Sigmoid colon (tissue), 7 donors: ENCODE data around the gene C6orf58. TPM values are rescaled to one million over a fixed set of nuclear protein-coding genes. Genes with fewer than 3 reads are reported as not detected.

Experiments
- DNase-seq: peaks from one replicate; pipeline ENCODE4 v3.0.0-alpha.2; 2019
- H3K27ac ChIP-seq, 4 donors: fragments of 200-600 bp; sonication (generic); one replicate each; pipeline ENCODE4 v1.5.1; 2016 to 2019; ENCODE audit warnings: mild to moderate bottlenecking in 1 of 4
- H3K27me3 ChIP-seq, 3 donors: fragments of 200-600 bp; sonication (generic); one replicate each; pipeline ENCODE4 v1.5.1; 2019; ENCODE audit warnings: mild to moderate bottlenecking in 1 of 3
- H3K36me3 ChIP-seq, 4 donors: fragments of 200-600 bp; sonication (generic); one replicate each; pipeline ENCODE4 v1.5.1; 2016 to 2019
- H3K4me1 ChIP-seq, 4 donors: fragments of 200-600 bp; sonication (generic); one replicate each; pipeline ENCODE4 v1.5.1; 2017 to 2019
- H3K4me3 ChIP-seq, 4 donors: fragments of 200-600 bp; sonication (generic); one replicate each; pipeline ENCODE4 v1.5.1; 2017 to 2019; ENCODE audit warnings: mild to moderate bottlenecking in 2 of 4, moderate library complexity in 1 of 4
- H3K9me3 ChIP-seq, 4 donors: fragments of 200-600 bp in 3 of 4; sonication (generic) in 3 of 4; one replicate each; pipeline versions ENCODE4 v1.5.1 to v1.6.1; 2013 to 2019
- EP300 ChIP-seq, 4 donors: sonication (generic); formaldehyde crosslinking; IDR thresholded peaks; one replicate each; pipeline ENCODE4 v1.6.1; 2017; ENCODE audit warnings: antibody characterized with exemption in 4 of 4
- POLR2A ChIP-seq, 2 donors: fragments of 450-650 bp; IDR thresholded peaks; one replicate each; pipeline ENCODE4 v1.6.1; 2016; ENCODE audit warnings: antibody characterized with exemption in 2 of 2, mild to moderate bottlenecking in 2 of 2, moderate library complexity in 2 of 2
- POLR2AphosphoS5 ChIP-seq, 4 donors: sonication (generic); formaldehyde crosslinking; IDR thresholded peaks; one replicate each; pipeline ENCODE4 v1.6.1; 2017; ENCODE audit warnings: antibody characterized with exemption in 4 of 4
- WGBS, 2 donors: extraction: QIAGEN DNeasy Blood & Tissue Kit; methylation state at CpG; one replicate each; pipeline ENCODE4 v1.1.7; 2013; 5-methylcytosine and 5-hydroxymethylcytosine counted together
- intact Hi-C: fragments of 100-400 bp; cut with DNase I; formaldehyde crosslinking; loops from one replicate; pipeline ENCODE4 v1.15.1; 2023
- polyA plus RNA-seq, 3 donors: library from polyadenylated mRNA; stranded (reverse); fragments of 200-250 nt; gene quantifications; one replicate each; pipeline ENCODE4 v1.2.3, GENCODE V29; 2013
- total RNA-seq, 4 donors: library from RNA; depleted of rRNA; stranded (reverse); fragments of >200 nt; gene quantifications; one replicate each; pipeline ENCODE4 v1.1.0, GENCODE V29; 2016
- TF ChIP-seq, protein P1 (sequence below), 4 experiments: fragments of 450-650 bp in 3 of 4; fragments of 200-600 bp in 1 of 4; IDR thresholded peaks; one replicate each; pipeline ENCODE4 v1.5.1; 2016 to 2019; ENCODE audit warnings: antibody characterized with exemption in 4 of 4, mild to moderate bottlenecking in 3 of 4, moderate library complexity in 2 of 4
- donor health status: healthy with polysubstance abuse.
- donor health status: Bipolar disorder and iron deficiency.
- donor health status: healthy.

The C6orf58 gene
- total and polyA plus RNA-seq, 7 donors = not detected

DNA sequence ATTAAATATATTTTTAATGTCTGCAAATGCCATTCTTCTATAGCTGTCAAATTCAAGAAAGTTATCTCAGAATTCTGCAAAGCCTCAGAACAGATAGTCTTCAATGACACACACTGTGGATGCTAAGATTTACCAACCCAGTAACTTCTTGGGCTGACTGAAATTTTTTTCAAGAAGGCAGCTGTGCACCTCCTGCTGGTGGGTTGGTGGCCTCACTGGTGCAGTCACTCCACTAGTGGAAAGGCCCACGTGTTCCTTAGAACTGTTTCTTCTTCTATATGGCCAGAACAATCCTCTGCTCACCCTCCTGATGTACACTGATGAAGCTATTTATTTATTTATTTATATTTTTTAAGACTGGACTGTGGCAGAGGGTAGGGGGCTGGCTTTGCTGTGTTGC, 29.8 kb upstream of the C6orf58 start:
- DNase-seq = no peak
- no peaks in the 10 kb centered on the region for H3K36me3 ChIP-seq
- no peak overlapping the region for H3K27ac ChIP-seq
- no peaks in the 10 kb centered on the region for H3K9me3 ChIP-seq
- H3K4me1 ChIP-seq = no peaks in the 10 kb centered on the region
- TF ChIP-seq POLR2AphosphoS5 (IDR thresholded peaks at IDR 0.05) = no peak
- TF ChIP-seq, protein P1, sequence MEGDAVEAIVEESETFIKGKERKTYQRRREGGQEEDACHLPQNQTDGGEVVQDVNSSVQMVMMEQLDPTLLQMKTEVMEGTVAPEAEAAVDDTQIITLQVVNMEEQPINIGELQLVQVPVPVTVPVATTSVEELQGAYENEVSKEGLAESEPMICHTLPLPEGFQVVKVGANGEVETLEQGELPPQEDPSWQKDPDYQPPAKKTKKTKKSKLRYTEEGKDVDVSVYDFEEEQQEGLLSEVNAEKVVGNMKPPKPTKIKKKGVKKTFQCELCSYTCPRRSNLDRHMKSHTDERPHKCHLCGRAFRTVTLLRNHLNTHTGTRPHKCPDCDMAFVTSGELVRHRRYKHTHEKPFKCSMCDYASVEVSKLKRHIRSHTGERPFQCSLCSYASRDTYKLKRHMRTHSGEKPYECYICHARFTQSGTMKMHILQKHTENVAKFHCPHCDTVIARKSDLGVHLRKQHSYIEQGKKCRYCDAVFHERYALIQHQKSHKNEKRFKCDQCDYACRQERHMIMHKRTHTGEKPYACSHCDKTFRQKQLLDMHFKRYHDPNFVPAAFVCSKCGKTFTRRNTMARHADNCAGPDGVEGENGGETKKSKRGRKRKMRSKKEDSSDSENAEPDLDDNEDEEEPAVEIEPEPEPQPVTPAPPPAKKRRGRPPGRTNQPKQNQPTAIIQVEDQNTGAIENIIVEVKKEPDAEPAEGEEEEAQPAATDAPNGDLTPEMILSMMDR (IDR thresholded peaks at IDR 0.05) = no peak
- WGBS, 2 donors = 8 to 27% methylated on average over 1 of the region's 1 CpG
- H3K4me3 ChIP-seq = no peak overlapping the region
- intact Hi-C loops = no loop called here
- H3K27me3 ChIP-seq = no peaks in the 10 kb centered on the region

DNA sequence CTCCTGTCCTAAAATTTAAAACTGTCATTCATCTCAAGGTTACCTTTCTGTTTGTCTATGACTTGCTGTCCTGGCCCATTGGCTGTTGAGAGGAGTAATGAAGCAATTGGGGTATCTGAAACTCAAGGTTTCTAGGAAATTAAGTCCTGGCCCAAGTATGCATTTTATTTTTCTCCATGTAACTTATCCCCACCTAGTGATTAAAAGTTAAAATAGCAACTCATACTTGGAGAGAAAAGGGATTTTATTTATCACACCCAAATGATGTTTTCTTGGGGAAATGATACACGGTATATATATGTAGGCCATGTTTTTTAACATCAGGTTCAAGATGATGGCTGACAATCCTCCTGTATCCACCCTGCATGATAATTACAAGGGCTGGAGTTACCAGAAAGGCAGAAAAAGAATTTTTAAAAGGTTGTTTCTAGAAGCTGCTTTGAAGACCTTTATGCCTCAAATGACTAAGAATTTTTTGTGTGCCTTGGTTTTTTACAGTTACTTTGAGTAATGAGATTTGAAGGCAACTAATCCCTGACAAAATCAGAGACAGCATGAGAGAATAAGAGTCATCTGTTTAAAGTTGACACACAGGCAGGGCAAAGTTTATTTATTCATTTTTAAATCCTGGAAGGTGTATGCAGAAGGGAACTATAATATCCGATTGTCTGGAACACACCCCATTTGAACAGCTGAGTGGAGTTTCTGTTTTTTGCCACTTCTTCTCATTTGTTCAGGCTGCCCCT, 28.9 kb upstream of the C6orf58 start:
- TF ChIP-seq, protein P1 (IDR thresholded peaks at IDR 0.05) = no peak
- TF ChIP-seq POLR2AphosphoS5 (IDR thresholded peaks at IDR 0.05) = no peak
- TF ChIP-seq POLR2A (IDR thresholded peaks at IDR 0.05) = no peak
- no peak for TF ChIP-seq EP300 (IDR thresholded peaks at IDR 0.05)
- no peaks in the 10 kb centered on the region for H3K27me3 ChIP-seq
- H3K36me3 ChIP-seq = no peaks in the 10 kb centered on the region
- H3K4me1 ChIP-seq = no peaks in the 10 kb centered on the region
- DNase-seq = no peak
- H3K4me3 ChIP-seq = no peak overlapping the region
- intact Hi-C loops = no loop called here
- no peaks in the 10 kb centered on the region for H3K9me3 ChIP-seq
- 17 to 66% methylated on average over 2 of the region's 2 CpGs for WGBS, 2 donors
- H3K27ac ChIP-seq = no peak overlapping the region

DNA sequence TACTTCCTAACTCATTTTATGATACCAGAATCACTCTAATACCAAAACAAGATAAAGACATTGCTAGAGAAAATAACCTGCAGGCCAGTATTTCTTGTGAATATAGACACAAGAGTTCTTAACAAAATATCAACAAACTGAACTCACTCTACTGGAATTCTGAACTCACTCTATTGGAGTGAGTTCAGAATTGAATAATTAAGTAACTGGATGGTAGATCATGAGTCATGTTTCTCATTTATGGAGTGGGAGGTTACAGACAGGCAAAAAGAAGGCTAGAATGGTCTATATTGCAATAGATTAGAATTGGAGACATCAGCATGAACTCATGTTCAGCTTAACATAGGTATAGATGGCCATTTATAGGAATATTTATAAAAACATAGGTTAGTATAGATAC, 26.6 kb upstream of the C6orf58 start:
- TF ChIP-seq, protein P1 (IDR thresholded peaks at IDR 0.05) = no peak
- Histone ChIP-seq H3K9me3 (no peaks in the 10 kb centered on the region), H3K4me1 (peaks cover 0 to 12% (median 4%) of the 10 kb centered on the region in 4 donors), H3K4me3 (no peak overlapping the region), H3K36me3 (no peaks in the 10 kb centered on the region), H3K27me3 (no peaks in the 10 kb centered on the region), H3K27ac (no peak overlapping the region)
- intact Hi-C loops = no loop called here
- DNase-seq = no peak

DNA sequence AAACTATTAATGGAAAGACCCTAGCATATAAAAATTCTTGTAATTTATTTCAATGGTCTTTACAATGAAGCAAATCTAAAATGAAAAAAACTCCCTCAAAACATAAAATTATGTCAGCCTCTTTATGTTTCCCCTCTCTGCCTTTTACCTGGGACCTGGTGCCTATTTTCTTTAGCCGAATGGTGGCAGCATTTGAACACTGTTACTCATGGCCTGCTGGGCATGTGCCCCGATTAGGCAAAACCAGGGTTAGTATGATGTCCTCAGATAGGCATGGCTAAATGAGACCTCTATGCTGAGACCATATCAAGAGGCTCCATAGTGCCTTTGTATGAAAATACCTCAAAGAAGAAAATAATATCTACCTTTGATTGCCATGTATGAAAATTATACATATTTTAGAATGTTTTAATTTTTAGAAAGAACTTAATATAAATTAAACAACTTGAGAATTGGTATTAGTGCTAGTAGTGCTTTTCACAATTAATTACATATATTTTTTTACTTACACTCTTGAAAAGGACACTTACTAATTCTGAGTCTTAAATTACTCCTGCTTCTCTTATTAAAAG, 22.5 kb upstream of the C6orf58 start:
- intact Hi-C loops = no loop called here
- H3K4me3 ChIP-seq = no peak overlapping the region

More for the DNA sequence above, 22.5 kb upstream of the C6orf58 start:
- H3K27ac ChIP-seq = peak overlapping the region in 1 of 4 donors; percentile 19
- peaks cover 0 to 15% (median 4%) of the 10 kb centered on the region in 4 donors for H3K4me1 ChIP-seq
- 25% methylated on average over 2 of the region's 2 CpGs for WGBS, 2 donors
- no peaks in the 10 kb centered on the region for H3K27me3 ChIP-seq
- TF ChIP-seq, protein P1 (IDR thresholded peaks at IDR 0.05) = peak in 1 of 4 experiments; percentile 24
- TF ChIP-seq EP300 (IDR thresholded peaks at IDR 0.05) = no peak
- no peak for DNase-seq
- no peaks in the 10 kb centered on the region for H3K36me3 ChIP-seq
- H3K9me3 ChIP-seq = no peaks in the 10 kb centered on the region
